Heart right ventricle (tissue), 16 donors: ENCODE results near the gene APMAP. TPM values are rescaled to one million over a fixed set of nuclear protein-coding genes. Genes with fewer than 3 reads are reported as not detected.

Experiments used
- ATAC-seq, 8 donors: fragments of 200-7000 bp; cut with Tn5 transposase; one replicate each; pipeline ENCODE4 v1.9.1; 2020; ENCODE audit warnings: mild to moderate bottlenecking in 8 of 8, moderate library complexity in 8 of 8, moderate number of reproducible peaks in 1 of 8
- DNase-seq, 2 donors: peaks; one replicate each; pipeline ENCODE4 v3.0.0-alpha.2; 2020
- H3K27ac ChIP-seq, 10 donors: fragments of 200-600 bp; sonication (generic) in 2 of 10; one replicate each; pipeline versions ENCODE4 v1.5.0 to v1.8.0; 2020 to 2022; ENCODE audit warnings: mild to moderate bottlenecking in 3 of 10
- H3K27me3 ChIP-seq, 7 donors: fragments of 200-600 bp; one replicate each; pipeline ENCODE4 v1.8.0; 2021 to 2022; ENCODE audit warnings: mild to moderate bottlenecking in 2 of 7
- H3K36me3 ChIP-seq, 9 donors: fragments of 200-600 bp; sonication (generic) in 1 of 9; one replicate each; pipeline versions ENCODE4 v1.5.0 to v1.8.0; 2020 to 2022; ENCODE audit warnings: mild to moderate bottlenecking in 2 of 9
- H3K4me1 ChIP-seq, 9 donors: fragments of 200-600 bp; sonication (generic) in 1 of 9; one replicate each; pipeline versions ENCODE4 v1.5.0 to v1.8.0; 2020 to 2022; ENCODE audit warnings: mild to moderate bottlenecking in 4 of 9
- H3K4me3 ChIP-seq, 10 donors: fragments of 200-600 bp; sonication (generic) in 2 of 10; one replicate each; pipeline versions ENCODE4 v1.5.0 to v1.8.0; 2020 to 2022; ENCODE audit warnings: mild to moderate bottlenecking in 7 of 10, moderate library complexity in 2 of 10
- H3K9me3 ChIP-seq, 11 donors: fragments of 200-600 bp in 10 of 11; sonication (generic) in 2 of 11; one replicate each; pipeline versions ENCODE4 v1.5.0 to v1.8.0; 2013 to 2022; ENCODE audit warnings: mild to moderate bottlenecking in 2 of 11, control low read depth in 1 of 11, moderate library complexity in 1 of 11
- WGBS, 2 donors: extraction: QIAGEN DNeasy Blood & Tissue Kit; methylation state at CpG; one replicate each; pipeline ENCODE4 v1.1.7; 2013; ENCODE audit warnings: inconsistent platforms in 1 of 2; 5-methylcytosine and 5-hydroxymethylcytosine counted together
- intact Hi-C, 10 donors: fragments of 100-400 bp; cut with DNase I; formaldehyde crosslinking; loops; one replicate each; pipeline versions ENCODE4 v1.11.1 to v1.14.2; 2022
- polyA plus RNA-seq, 2 donors: library from polyadenylated mRNA; stranded (reverse); fragments of 200-250 nt; gene quantifications; one replicate each; pipeline ENCODE4 v1.2.3, GENCODE V29; 2013
- total RNA-seq, 10 donors: library from RNA; stranded (reverse); fragmentation: NEBNext Ultra II Directional in 3 of 10; extraction: Animal tissue kit (Norgen Biotek cat#: 25700) in 3 of 10; gene quantifications; one replicate each; pipeline versions ENCODE4 v1.2.1 to v1.2.4, GENCODE V29; 2021 to 2023
- TF ChIP-seq, protein P1 (sequence below), 9 donors: fragments of 200-600 bp; sonication (generic) in 2 of 9; IDR thresholded peaks; one replicate each; pipeline versions ENCODE4 v1.5.0 to v1.8.0; 2021 to 2022; ENCODE audit warnings: antibody characterized with exemption in 9 of 9, mild to moderate bottlenecking in 5 of 9, moderate library complexity in 1 of 9
- donor health status: Arrhythmogenic right ventricular cardiomyopathy.
- donor health status: ischemic (EF 13 %, LVEDD 7.1; RV severe dilation, severe dysfunction).
- donor health status: healthy with polysubstance abuse.
- donor health status: DM: no; HTN: yes; CAD: no.
- donor health status: DM: no; HTN: no; CAD: no.
- donor health status: ischemic (EF 25% LVEDD 6.9; RV normal size, moderate dysfunction).
- donor health status: ischemic (EF 25% LVEDD 5.7; RV mildly dilated, moderate dysfunction).
- donor health status: healthy.
- donor health status: DM: yes; HTN: yes; CAD: no.
- donor health status: Ischemic cardiomyopathy.
- donor health status: ischemic (EF 35%, LVEDD 5.7; RV mildly dilated, moderate dysfunction).
- donor health status: nonischemic (EF 11% LVEDD 7.7; RV severe dilation, severe dysfunction).
- donor health status: DM: yes; HTN: yes; CAD: no.
- donor health status: PGD.
- donor health status: ischemic (EF 29% LVEDD 5.4; RV normal size, mild dysfunction).
- donor health status: nonischemic (EF 23%, LVEDD 6.1; RV moderate dilation, normal function).

The APMAP gene
- total and polyA plus RNA-seq, 12 donors = 15.3 to 48.5 (median 33.1) TPM

DNA sequence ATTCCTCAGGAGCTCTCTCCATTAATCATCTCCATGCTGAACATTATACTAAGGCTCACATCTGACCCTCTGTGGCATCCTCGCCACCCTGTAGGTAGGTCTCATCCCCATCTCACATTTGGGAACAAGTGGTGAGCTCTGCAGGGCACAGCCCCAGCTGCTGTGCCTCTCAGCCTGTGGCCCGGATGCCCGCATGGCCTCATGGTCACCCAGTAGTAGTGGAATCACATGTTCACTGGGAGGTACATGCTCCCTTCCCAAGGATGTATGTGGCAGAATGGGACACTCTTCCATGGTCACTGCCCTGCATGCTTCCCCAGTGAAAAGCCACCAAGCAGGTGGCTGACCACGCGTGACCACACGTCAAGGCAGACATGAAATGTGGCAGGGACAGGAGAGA, 26.3 kb upstream of the APMAP start:
- Histone ChIP-seq H3K27ac (no peak overlapping the region), H3K9me3 (no peaks in the 10 kb centered on the region), H3K4me3 (no peak overlapping the region), H3K4me1 (peaks cover 0 to 41% (median 14%) of the 10 kb centered on the region in 9 donors), H3K36me3 (peaks cover 0 to 93% (median 37%) of the 10 kb centered on the region in 9 donors), H3K27me3 (no peaks in the 10 kb centered on the region)
- 90 to 92% methylated on average over 6 of the region's 6 CpGs for WGBS, 2 donors
- ATAC-seq (no peak), DNase-seq (no peak)
- intact Hi-C loops = no loop called here
- TF ChIP-seq, protein P1, sequence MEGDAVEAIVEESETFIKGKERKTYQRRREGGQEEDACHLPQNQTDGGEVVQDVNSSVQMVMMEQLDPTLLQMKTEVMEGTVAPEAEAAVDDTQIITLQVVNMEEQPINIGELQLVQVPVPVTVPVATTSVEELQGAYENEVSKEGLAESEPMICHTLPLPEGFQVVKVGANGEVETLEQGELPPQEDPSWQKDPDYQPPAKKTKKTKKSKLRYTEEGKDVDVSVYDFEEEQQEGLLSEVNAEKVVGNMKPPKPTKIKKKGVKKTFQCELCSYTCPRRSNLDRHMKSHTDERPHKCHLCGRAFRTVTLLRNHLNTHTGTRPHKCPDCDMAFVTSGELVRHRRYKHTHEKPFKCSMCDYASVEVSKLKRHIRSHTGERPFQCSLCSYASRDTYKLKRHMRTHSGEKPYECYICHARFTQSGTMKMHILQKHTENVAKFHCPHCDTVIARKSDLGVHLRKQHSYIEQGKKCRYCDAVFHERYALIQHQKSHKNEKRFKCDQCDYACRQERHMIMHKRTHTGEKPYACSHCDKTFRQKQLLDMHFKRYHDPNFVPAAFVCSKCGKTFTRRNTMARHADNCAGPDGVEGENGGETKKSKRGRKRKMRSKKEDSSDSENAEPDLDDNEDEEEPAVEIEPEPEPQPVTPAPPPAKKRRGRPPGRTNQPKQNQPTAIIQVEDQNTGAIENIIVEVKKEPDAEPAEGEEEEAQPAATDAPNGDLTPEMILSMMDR (IDR thresholded peaks at IDR 0.05) = no peak

DNA sequence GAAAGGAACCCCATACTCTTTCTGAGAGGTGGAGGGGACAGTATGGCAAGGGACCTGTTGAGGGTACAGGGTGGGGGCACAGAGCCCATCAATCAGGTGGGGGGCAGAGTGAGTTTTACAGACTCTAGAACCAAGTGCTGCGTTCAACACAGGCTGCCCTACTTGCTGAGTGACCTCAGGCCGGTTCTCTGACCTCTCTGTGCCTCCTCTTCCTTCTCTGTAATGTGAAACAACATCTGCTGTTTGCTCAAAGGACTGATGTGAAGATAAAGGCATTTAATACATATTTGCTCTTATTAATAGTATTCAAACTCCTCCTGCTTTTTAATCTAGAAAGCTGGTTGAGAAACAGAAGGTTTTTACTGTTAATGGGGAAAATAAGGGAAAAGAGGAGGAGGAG, 25.9 kb upstream of the APMAP start:
- Histone ChIP-seq H3K27ac (no peak overlapping the region), H3K36me3 (peaks cover 0 to 93% (median 41%) of the 10 kb centered on the region in 9 donors), H3K4me1 (peaks cover 0 to 39% (median 14%) of the 10 kb centered on the region in 9 donors), H3K27me3 (no peaks in the 10 kb centered on the region), H3K4me3 (no peak overlapping the region), H3K9me3 (no peaks in the 10 kb centered on the region)
- whole genome bisulfite sequencing, 2 donors = 86% methylated on average over 2 of the region's 2 CpGs
- no peak for ATAC-seq
- intact Hi-C loops = no loop called here
- DNase-seq = no peak
- TF ChIP-seq, protein P1 (IDR thresholded peaks at IDR 0.05) = no peak

DNA sequence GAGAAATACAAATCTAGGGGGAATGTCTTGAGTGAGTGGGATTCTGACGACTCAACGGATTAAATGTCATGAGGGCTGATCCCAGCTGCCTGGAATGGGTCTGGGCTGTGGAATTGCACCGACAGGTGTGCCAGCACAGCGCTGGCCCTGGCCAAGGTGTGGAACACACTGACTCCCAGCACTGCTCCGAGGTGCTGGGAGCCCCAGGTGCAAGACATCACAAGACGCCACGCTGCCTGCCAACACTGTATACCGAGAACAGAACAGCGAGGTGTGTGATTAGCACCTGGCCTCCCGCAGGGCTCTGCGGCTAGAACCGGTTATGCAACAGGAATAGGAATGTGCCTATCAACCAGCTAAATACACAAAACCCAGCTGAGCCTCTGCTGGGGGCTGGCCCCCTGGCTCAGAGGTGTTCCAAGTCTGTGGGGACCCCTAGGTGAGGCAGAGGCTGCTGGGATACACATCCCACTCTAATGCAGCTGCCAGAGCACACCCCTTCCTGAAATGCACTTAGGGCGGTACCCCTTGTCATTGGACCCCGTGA, 24.8 kb upstream of the APMAP start:
- no peak for ATAC-seq
- no peaks in the 10 kb centered on the region for H3K27me3 ChIP-seq
- WGBS, 2 donors = 60 to 73% methylated on average over 14 of the region's 14 CpGs
- peaks cover 0 to 95% (median 50%) of the 10 kb centered on the region in 9 donors for H3K36me3 ChIP-seq
- H3K9me3 ChIP-seq = no peaks in the 10 kb centered on the region
- DNase-seq = no peak
- H3K4me3 ChIP-seq = no peak overlapping the region
- TF ChIP-seq, protein P1 (IDR thresholded peaks at IDR 0.05) = no peak
- peaks cover 0 to 30% (median 7%) of the 10 kb centered on the region in 9 donors for H3K4me1 ChIP-seq
- intact Hi-C loops = no loop called here
- no peak overlapping the region for H3K27ac ChIP-seq

DNA sequence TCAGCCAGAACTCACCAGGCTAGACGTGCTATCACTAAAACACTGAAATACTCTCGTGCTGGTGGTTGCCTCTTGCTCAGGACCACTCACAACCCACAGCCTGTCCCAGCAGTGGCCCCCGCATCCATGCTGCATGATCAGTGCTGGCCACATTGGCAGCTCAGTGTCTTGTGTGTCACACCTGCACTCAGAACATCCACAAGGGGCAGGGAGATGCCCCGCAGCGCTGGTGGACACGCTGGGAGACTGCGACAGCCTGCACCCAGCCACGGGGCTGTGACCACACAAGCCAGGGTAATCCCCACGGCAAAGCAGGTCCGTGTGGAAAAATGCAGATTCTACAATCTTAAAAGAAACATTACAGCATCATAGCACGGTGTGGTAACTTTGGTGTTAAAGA, 23.9 kb upstream of the APMAP start:
- DNase-seq (no peak), ATAC-seq (no peak)
- H3K27me3 ChIP-seq = no peaks in the 10 kb centered on the region
- no peak overlapping the region for H3K4me3 ChIP-seq
- intact Hi-C loops = no loop called here
- H3K36me3 ChIP-seq = peaks cover 0 to 100% (median 59%) of the 10 kb centered on the region in 9 donors
- H3K9me3 ChIP-seq = no peaks in the 10 kb centered on the region
- 85 to 86% methylated on average over 11 of the region's 11 CpGs for WGBS, 2 donors
- H3K4me1 ChIP-seq = peaks cover 0 to 26% (median 7%) of the 10 kb centered on the region in 9 donors
- H3K27ac ChIP-seq = no peak overlapping the region
- TF ChIP-seq, protein P1 (IDR thresholded peaks at IDR 0.05) = no peak
